Tibial nerve (tissue), 3 donors: ENCODE results near the gene PCED1B.

ENCODE experiments used
- POLR2A ChIP-seq, 2 donors: fragments of 450-650 bp; IDR thresholded peaks; one replicate each; pipeline ENCODE4 v1.6.1; 2017; ENCODE audit warnings: antibody characterized with exemption in 2 of 2, mild to moderate bottlenecking in 2 of 2, moderate library complexity in 2 of 2
- TF ChIP-seq, protein P1 (sequence below), 5 experiments: fragments of 200-600 bp in 3 of 5; fragments of 450-650 bp in 2 of 5; sonication (generic) in 3 of 5; IDR thresholded peaks; one replicate each; pipeline ENCODE4 v1.5.1; 2016 to 2019; ENCODE audit warnings: antibody characterized with exemption in 5 of 5, mild to moderate bottlenecking in 3 of 5, moderate library complexity in 2 of 5

DNA sequence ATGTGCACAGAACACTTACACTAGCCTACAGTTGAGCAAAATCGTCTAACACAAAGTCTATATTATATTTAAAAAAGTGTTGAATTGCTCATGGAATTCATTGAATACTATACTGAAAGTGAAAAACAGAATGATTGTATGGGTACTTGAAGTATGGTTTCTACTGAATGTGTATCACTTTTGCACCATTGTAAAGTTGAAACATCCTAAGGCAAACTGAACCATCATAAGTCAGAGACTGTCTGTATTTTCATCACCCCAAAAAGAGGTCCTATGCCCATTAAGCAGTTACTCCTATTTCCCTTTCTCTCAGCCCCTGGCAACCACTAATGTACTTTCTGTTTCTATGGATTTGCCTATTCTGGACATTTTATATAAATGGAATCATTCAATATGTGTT lies 4.8 kb downstream of the PCED1B start:
- no peak for TF ChIP-seq POLR2A (IDR thresholded peaks at IDR 0.05)
- TF ChIP-seq, protein P1, sequence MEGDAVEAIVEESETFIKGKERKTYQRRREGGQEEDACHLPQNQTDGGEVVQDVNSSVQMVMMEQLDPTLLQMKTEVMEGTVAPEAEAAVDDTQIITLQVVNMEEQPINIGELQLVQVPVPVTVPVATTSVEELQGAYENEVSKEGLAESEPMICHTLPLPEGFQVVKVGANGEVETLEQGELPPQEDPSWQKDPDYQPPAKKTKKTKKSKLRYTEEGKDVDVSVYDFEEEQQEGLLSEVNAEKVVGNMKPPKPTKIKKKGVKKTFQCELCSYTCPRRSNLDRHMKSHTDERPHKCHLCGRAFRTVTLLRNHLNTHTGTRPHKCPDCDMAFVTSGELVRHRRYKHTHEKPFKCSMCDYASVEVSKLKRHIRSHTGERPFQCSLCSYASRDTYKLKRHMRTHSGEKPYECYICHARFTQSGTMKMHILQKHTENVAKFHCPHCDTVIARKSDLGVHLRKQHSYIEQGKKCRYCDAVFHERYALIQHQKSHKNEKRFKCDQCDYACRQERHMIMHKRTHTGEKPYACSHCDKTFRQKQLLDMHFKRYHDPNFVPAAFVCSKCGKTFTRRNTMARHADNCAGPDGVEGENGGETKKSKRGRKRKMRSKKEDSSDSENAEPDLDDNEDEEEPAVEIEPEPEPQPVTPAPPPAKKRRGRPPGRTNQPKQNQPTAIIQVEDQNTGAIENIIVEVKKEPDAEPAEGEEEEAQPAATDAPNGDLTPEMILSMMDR (IDR thresholded peaks at IDR 0.05) = no peak
